Right ventricle myocardium inferior (tissue), 1 donor: ENCODE data around the gene ACOT12. TPM values are rescaled to one million over a fixed set of nuclear protein-coding genes. Genes with fewer than 3 reads are reported as not detected.
"Not testable (repeated sequence)": the region's sequence is repeated elsewhere in the genome, so short reads cannot be mapped to it uniquely, and the experiment has no call there.

Experiments
- ATAC-seq: fragments of 200-7000 bp; cut with Tn5 transposase; one replicate; pipeline ENCODE4 v1.9.1; 2020; ENCODE audit warnings: mild to moderate bottlenecking, moderate library complexity
- DNase-seq: peaks from one replicate; pipeline ENCODE4 v3.0.0; 2021; ENCODE audit errors: missing footprints
- intact Hi-C: fragments of 100-400 bp; cut with DNase I; formaldehyde crosslinking; loops from one replicate; pipeline ENCODE4 v1.11.0; 2022
- total RNA-seq: library from RNA; stranded (reverse); fragmentation: NEBNext Ultra II Directional; extraction: Animal tissue kit (Norgen Biotek cat#: 25700); gene quantifications from one replicate; pipeline ENCODE4 v1.2.1, GENCODE V29; 2021
- donor health status: DM: no; HTN: yes; CAD: no; lungs with severe emphysema.

The ACOT12 gene
- total RNA-seq, 1 donor from 2014 or later: not detected

- DNase-seq: no peak
- intact Hi-C loops: no loop called here
- no peak for ATAC-seq
Observed at GRCh38 chr5:81355291-81356251, 38.4 kb downstream of the ACOT12 start.

- intact Hi-C loops: no loop called here
- DNase-seq (no peak), ATAC-seq (no peak)
Observed at GRCh38 chr5:81354093-81354492, 39.8 kb downstream of the ACOT12 start.

DNA sequence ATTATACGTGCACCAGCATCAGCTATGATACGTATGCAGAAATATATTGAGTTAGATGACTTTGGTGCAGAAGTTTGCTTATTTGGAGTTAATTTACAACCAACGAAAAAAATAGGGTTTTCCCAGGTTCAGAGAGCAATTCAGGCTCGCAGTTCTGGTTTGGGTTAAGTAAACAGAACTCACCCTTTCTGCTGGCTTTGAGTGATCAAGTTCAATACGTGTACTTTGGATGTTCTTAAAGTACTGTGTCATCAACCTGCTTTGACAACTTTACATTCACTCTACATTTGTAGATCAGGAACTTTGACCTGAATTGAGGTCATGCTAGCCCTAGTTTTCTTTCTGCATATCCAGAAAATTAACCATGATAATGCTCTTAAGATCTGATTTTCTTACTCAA lies 40.7 kb downstream of the ACOT12 start:
- DNase-seq (no peak), ATAC-seq (no peak)
- intact Hi-C loops: no loop called here

DNA sequence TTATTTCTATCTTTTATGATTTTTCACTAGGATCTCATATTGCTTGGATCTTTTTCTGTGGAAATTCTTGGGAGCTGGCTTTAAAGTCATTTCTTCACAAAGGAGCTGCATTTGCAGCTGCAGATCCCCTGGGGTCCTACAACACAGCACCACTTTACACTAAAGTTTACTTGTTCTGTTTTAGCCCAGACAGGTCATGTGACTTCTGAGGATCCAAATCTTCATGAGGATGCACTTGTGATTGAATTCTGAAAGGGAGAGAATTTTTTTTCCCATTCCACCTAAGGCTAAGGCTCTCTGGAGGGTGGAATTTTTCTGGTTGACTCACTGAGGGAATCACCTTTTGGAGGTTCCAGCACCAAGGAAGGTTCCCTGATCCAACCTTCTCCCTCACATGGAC lies 43.4 kb downstream of the ACOT12 start:
- ATAC-seq (no peak), DNase-seq (no peak)
- intact Hi-C loops: no loop called here

DNA sequence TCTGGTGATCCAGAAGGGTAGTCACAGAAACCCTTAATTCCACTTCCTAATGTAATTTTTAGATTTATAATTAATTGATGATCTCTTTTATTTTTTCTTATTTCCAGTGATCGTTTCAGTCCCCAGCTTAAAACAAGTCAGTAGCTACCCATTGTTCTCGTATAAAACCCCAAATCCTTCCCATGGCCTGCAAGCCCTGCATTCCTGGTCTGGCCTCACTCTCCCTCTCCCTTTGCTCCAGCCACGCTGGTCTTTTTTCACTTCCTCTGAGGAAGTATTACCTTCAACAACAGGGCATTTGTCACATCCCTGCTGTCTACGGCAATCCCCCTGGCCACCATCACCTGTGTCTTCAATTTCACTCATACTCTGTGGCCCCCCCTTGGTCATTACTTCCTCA lies 44.8 kb downstream of the ACOT12 start:
- intact Hi-C loops: no loop called here
- no peak for DNase-seq
- ATAC-seq: no peak

GRCh38 chr5:81345411-81346003 lies 48.4 kb downstream of the ACOT12 start:
- intact Hi-C loops: no loop called here
- no peak for ATAC-seq

DNA sequence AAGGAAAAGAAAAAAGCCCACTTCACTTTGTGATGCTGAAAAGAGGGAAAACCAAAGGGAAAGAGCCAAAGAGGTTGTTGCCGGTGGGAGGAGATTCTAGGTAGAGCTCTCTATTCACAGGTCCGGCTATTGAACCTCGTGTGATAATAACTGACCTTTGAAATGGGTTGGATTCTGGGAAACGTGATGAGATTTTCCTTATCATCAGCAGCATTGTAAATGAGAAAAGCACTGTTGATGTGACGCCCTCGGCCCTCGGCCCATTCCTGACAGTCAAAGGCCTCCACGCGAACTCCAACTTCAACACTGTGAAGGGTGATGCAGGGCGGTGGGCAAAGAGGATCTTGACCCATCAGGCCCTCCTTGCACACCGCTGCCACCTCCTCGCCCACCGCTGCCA lies 49.2 kb downstream of the ACOT12 start:
- no peak for ATAC-seq
- intact Hi-C loops: no loop called here
- no peak for DNase-seq

More at GRCh38 chr5:81345411-81346003, 48.4 kb downstream of the ACOT12 start:
- DNase-seq: no peak

- ATAC-seq, intact Hi-C loops, DNase-seq: not testable (repeated sequence)
Observed at GRCh38 chr5:81338213-81338612, 55.7 kb downstream of the ACOT12 start.

DNA sequence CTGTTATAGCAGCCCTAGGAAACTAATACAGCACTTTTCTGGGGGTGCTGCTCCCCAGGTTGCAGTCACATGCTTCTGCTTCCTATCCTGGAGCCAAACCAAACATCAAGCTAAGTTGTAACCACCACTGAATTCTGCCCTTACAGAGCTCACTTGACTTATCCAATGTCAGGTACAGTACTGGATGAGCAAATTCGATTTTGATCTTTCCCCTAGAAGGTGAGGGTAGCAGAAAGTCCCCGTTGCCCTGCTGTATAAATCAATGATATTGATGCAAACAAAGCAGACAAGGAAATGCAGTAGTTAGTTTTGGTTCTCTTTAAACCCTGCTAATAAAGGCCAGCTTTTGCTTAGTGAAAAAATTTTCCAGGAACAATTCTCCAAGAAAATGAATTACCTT lies 56.1 kb downstream of the ACOT12 start:
- no peak for ATAC-seq

DNA sequence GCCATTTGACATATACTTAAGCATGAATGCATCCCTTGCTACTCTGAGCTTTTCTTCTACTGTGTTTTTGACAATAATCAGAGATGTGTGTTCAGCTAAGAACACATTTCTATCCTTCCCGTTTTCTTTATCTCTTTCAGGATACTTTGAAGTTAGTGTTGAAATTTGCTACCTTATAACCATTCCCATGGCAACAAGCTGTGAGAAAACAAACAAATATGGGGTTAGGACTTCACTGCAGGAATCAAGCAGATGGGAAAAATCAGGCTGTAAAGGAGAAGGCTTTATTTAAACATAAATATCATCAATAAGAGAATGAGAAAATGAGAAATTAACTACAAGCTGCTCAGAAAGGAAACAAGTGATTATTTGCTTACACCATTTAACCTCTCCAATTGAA lies 57.4 kb downstream of the ACOT12 start:
- intact Hi-C loops: no loop called here
- ATAC-seq (no peak), DNase-seq (no peak)

More for the DNA sequence above, 56.1 kb downstream of the ACOT12 start:
- intact Hi-C loops: no loop called here
- no peak for DNase-seq

DNA sequence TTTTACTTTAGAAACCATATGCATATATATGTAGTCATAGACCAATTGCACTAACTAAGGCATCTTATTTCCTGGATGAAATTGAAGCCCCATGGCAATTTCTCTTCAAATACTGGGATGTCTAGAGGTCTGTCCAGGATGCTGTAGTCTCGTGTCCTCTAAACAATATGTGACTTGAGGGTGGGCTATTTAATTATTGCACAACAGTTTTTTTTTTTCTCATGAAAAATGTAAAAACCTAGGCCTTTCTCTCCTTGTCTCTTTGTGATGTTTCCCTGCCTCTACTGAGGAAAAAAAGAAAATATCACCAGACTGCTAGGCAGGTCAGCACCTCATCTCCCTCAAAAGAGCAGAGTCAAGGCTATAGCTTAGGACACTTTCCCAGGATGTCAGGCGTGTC lies 58.0 kb downstream of the ACOT12 start:
- no peak for DNase-seq
- intact Hi-C loops: no loop called here
- ATAC-seq: no peak

DNA sequence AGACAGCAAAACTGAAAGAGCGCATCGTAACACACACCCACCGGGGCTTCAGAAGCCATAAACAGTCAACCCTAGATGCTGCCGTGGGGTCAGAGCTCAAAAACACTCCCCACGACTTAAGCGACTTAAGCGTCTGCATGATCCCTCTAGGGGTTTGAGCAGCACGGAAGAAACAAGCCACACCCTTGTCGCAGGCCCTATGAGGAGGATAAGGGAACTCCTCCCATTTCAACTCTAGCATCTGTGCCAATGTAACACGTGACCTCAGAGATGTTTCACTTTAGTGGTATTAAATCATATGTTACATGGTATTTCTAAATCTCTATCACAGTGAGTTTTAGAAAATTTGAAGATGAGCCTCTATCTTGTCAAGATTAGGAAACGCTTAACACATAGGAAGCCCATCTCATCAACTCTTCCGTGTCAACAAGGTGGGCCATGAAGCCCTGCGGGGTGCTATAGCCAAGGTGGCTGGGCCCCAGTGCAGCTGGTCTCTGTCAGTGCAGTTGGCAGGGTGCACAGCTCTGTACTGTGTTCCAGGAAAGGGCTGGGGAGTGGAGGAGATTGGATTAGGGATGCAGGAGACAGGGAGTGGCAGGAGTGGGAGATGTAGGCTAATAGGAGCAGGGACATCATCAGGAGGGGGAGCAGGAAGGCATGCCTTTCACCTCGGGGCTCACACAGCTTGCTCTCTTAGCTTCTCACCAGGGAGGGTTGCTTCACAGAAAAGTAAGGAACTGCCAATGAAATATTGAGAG lies 59.5 kb downstream of the ACOT12 start:
- ATAC-seq (peak; percentile 59), DNase-seq (no peak)
- intact Hi-C loops: no loop called here

GRCh38 chr5:81326554-81326953 lies 67.4 kb downstream of the ACOT12 start:
- DNase-seq (no peak), ATAC-seq (no peak)
- intact Hi-C loops: no loop called here

- DNase-seq: no peak
- intact Hi-C loops: no loop called here
- ATAC-seq: no peak
Observed at GRCh38 chr5:81317536-81317935, 76.4 kb downstream of the ACOT12 start.

DNA sequence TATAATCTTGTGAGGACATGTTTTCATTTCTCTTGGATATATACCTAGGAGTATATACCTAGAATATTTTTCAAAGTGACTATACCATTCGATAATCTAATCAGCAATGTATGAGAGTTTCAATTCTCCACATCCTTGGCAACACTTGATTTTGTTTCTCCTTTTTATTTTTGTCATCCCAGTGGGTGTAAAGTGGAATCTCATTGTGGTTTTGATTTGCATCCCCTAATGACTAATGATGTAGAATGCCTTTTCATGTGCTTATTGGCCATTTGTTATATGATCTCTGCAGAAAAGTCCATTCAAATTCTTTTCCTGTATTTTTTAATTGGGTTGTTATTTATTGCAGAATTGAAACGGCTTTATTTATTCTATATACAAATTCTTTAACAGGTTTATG lies 77.4 kb downstream of the ACOT12 start:
- intact Hi-C loops: no loop called here
- no peak for ATAC-seq
- no peak for DNase-seq

DNA sequence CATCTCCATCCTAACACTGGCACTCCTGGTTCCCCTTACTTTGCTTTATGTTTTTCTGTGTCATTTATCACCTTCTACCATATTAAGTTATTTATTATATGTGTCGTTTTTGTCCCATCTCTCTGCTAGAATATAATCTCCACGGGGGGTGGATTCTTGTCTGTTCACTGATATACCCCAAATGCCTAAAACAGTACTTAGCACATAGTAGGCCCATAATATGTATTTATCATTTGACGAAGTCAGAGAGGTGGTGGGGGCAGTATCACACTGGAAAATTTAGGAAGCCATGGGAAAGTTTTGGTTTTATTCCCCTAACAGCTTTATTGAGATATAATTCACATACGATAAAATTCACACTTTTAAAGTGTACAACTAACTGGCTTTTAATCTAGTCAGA lies 78.1 kb downstream of the ACOT12 start:
- no peak for DNase-seq
- no peak for ATAC-seq
- intact Hi-C loops: no loop called here

DNA sequence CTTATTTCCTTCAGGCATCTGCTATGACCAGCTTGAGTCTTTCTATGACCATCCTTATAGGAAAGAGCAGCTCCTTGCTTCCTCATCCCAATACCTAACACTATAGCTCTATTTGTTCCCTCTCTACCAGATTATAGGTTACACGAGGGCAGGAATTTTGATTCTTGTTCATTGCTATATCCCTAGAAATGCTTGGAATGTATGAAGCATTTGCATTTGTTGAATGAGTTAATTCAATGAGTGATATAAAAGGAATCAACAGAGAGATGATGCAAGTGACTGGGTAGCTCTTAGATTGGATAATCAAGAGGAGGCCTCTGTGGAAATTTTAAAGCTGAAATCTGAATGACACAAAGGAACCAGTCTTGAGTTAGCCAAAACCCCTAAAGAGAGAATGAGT lies 78.6 kb downstream of the ACOT12 start:
- intact Hi-C loops: no loop called here
- ATAC-seq (no peak), DNase-seq (no peak)

DNA sequence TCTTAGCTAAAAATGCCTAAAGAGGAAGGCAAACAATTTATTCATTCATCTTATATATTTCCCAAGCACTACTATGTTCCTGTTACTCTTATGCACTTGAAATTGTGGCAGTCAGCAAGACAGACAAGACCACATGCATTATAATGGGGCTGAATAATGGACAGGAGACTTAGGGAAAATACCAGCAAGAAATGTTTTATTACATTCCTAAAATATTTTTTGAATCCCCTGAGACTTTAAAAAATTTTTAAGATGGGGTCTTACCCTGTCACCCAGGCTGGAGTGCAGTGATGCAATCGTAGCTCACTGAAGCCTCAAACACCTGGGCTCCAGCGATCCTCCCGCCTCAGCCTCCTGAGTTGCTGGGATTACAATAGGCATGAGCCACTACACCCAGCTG lies 79.4 kb downstream of the ACOT12 start:
- ATAC-seq (no peak), DNase-seq (no peak)
- intact Hi-C loops: no loop called here

DNA sequence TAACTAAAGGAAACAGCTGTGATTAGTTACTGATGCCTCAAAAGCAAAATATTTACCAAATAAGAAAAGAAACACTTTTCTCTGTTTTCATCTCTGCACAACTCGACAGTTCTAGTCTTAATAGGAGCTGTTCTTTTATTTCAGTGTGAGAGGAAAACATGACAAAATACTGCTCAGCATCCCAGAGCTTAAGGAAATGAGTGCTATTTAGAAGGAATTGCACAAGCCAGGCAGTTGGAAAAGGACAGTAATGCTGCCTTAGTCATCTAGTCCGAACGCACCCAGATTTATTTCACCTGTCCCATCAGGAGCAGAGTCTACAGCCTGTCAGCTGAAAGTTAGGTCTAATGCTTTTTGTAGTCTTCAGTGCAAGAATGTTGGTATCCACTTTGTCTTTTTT lies 80.2 kb downstream of the ACOT12 start:
- ATAC-seq (no peak), DNase-seq (no peak)
- intact Hi-C loops: no loop called here

- intact Hi-C loops: no loop called here
- DNase-seq (no peak), ATAC-seq (no peak)
Observed at GRCh38 chr5:81313278-81313677, 80.7 kb downstream of the ACOT12 start.
